GM18858 (cell line): Measurements from ENCODE around the gene MSANTD2.

Experiments used
- ATAC-seq: cut with Tn5 transposase; IDR thresholded peaks from one replicate; pipeline ENCODE4 v1.9.1; 2021; ENCODE audit not compliant: unreplicated experiment

MSANTD2 gene

GRCh38 chr11:124756033-124756752 is 44.0 kb downstream of the MSANTD2 start:
- no peak for ATAC-seq

GRCh38 chr11:124754710-124755109 is 45.5 kb downstream of the MSANTD2 start:
- no peak for ATAC-seq

DNA sequence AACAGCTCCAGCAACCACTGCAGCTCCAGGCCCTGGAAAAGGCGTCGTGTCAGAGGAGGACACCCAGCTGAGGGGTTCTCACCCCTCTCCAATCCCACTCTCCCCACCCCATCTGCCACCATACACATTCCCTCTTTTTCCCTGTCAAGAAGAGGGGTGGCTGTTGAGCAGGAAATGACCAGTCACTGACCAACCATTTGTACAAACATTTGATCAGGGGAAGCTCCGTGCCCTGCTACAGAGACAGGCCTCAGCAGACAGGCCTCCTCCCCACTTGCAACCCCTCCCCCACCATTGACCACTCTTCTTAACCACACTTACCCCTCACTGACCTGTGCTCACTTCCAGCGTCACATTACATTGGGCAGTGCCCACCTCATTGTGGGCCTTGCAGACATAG is 45.9 kb downstream of the MSANTD2 start:
- no peak for ATAC-seq

DNA sequence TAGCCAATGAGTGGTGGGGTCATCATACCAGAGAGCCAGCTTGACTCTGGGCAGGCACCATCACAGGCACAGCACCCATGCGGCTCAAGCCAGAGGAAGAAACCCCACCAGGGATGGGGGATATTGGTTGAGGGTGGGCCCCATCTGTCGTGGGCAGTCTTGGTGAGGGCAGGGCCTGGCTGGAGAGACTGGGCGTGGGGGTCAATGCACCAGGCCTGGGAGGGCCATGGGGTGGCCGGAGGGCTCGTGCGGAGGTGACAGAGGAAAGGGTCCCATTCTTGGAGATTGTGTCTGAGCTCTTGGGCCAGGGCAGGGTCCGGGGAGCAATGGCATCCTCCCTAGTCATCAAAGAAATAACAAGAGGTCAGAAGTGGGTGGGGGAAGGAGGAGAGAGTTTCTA is 46.6 kb downstream of the MSANTD2 start:
- no peak for ATAC-seq

DNA sequence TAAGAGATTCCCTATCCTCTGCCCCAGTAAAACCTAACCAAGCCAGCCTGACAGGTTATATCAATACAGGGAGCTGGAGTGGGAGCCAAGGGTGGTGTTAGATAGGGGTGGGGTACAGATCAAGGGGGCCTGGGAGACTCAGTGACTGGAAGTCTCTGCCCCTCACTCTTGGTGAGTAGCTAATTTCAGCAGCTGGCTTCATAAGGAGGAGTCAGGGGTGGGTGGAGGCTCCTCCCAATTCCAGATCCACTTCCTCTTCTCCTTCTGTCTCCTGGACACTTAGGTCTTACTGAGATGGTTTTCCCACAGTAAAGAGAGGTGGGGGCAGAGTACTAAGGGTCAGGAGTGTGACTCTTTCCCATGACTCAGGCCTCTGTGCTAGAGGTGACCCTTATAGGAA is 47.0 kb downstream of the MSANTD2 start:
- no peak for ATAC-seq

DNA sequence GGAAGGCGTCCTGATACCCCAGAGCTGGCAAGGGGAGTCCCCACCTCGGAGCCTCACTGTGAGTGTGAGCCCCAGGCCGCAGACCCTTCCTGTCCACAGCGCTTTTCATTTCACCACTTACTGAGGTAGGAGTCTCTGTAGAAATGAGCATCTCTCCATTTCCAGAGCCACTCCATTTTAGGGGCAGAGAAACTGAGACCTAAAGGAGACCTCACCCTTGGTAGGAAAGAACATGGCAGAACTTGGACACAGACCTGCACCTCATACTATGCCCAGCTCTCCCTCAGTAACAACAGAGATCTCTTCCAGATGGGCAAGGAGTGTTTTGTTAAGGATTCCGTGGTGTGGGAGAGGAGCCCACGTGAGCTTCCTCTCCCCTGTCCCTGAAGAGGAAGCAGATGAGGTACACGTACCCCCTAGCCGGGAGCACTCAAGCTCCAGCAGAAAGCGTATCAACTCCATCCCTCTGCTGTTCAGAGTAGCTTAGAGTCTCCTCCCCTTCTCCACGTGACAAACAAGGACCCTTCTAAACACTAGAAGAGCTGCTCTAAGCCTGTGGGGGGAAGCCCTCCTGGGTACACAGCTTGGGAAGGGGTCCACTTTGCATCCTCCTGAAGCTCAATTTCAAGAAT is 47.6 kb downstream of the MSANTD2 start:
- ATAC-seq: no peak

- ATAC-seq: no peak
These were observed 48.3 kb downstream of the MSANTD2 start, which contains the start of gene VSIG2 for GRCh38 chr11:124751741-124752470. Gene VSIG2 (minus strand): TSS chr11:124752255. CDS start chr11:124752137, 118 bp downstream.

GRCh38 chr11:124751391-124751740 is 48.8 kb downstream of the MSANTD2 start:
- no peak for ATAC-seq

DNA sequence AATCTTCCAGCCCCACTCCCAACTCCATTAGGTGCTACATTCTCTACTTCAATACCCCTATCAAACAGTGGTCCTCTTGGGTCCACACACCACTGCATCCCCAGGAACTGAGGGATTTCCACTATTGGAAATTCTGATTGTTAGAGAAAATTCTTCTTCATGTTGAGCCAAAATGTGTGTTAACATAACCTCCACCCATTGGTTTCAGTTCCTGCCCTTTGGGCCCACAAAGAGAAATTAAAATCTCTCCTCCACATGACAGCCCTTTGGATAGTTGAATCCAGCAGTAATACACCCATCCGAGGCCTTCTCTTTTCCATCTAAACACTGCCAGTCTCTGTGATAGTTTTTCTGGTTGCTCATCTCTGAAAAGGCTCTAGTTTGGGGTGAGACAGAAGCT is 50.3 kb downstream of the MSANTD2 start:
- ATAC-seq: no peak

DNA sequence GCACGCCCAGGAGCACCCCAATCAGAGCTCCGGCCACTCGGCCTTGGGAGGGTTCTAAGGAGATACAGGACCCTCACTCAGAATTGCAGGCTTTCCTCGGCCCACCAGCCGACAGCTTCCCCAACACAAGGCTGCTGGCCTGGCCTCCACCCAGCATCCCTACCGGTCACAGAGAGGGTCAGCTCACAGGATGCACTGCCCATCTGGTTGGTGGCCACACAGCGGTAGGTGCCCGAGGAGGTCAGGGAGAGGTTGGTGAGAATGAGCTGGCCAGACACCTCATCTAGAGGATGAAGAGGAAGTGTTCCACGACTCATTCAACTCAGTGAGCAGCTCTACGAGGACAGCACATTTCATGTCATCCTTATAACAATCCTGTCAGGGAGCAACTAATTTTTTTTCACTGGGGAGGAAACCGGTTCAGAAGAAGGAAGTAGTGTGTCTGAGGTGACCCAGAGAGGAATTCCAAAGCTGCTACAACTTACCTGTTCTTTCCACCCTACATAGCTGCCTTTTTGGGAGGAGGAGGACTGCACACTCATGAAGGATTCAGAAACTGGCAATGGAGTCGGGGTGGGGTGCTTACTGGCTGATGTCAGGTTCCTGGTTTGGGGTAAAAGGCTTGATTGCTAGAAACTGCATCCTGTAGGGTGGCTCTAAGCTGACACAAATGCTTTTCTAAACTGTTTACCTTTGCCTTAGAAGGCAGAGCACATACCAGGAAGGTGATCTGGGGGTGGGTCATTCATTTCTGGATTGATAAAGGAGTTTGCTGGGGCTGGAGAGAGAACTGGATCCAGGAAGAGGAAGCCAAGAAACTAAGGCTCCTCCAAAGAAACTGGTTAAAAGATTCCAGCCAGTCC is 51.5 kb downstream of the MSANTD2 start:
- no peak for ATAC-seq

- ATAC-seq: no peak
These were observed 52.1 kb downstream of the MSANTD2 start for GRCh38 chr11:124748100-124748418.

GRCh38 chr11:124747406-124748099 is 52.7 kb downstream of the MSANTD2 start:
- no peak for ATAC-seq

GRCh38 chr11:124746621-124747243 is 53.5 kb downstream of the MSANTD2 start:
- peak; percentile 82 for ATAC-seq

- ATAC-seq: no peak
These were observed 54.2 kb downstream of the MSANTD2 start for GRCh38 chr11:124745835-124746620.

DNA sequence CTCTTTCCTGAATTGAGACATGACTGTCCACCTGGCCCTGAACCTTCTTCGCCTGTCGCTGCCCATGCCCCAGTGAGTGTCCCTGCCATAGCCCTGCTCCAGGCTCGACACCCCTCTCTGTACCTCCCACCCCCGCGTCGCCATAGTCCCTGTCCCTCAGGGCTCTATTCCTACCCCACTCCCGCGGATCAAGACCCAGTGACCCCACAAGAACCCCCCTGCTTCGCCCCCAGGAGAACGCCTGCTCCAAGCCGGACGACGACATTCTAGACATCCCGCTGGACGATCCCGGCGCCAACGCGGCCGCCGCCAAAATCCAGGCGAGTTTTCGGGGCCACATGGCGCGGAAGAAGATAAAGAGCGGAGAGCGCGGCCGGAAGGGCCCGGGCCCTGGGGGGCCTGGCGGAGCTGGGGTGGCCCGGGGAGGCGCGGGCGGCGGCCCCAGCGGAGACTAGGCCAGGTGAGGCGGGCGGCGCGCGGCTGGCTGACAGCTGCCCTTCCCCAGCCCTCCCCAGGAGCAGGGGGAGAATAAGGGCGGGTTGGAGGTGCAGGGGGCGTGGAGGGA is 54.9 kb downstream of the MSANTD2 start:
- no peak for ATAC-seq

DNA sequence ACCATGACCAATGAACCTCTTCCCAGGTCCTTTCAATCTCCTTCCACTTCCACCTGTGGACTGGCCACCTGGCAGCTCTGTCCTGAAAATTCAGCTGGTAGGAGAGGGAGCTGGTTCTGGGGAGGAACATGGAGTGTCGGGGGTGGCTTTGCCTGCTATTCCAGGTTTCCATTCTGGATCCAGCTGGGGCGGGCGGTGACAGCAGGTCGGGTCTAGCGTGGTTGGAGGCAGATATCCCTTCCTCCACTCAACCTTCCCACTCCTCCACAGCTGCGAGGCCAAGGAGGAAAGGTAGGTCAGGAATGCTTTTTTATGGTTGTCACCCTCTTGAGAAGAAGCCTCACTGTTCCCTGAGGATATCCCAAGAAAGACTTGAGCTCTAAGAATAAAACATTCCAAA is 57.2 kb downstream of the MSANTD2 start:
- no peak for ATAC-seq

- no peak for ATAC-seq
These were observed 57.7 kb downstream of the MSANTD2 start for GRCh38 chr11:124742555-124742954.

- no peak for ATAC-seq
These were observed 59.8 kb downstream of the MSANTD2 start for GRCh38 chr11:124740277-124740882.
